ENCODE measurements around the gene EXOC4. TPM values are rescaled to one million over a fixed set of nuclear protein-coding genes. Genes with fewer than 3 reads are reported as not detected.

EXOC4 gene
- total RNA-seq, 2 experiments from 2014 or later = 58.0 to 59.9 TPM

GRCh38 chr7:133983685-133984419 is 731.0 kb downstream of the EXOC4 start:
- H3K4me1 ChIP-seq (ENCODE audit: insufficient read depth, low read length) = no peaks in the 10 kb centered on the region
- Mint-ChIP-seq H3K9me3 (peaks cover 2% of the 10 kb centered on the region), H3K27ac (no peak overlapping the region), H3K36me3 (ENCODE audit: low read depth) (peaks cover 14% of the 10 kb centered on the region), H3K27me3 (no peaks in the 10 kb centered on the region), H3K4me1 (ENCODE audit: low read depth) (no peaks in the 10 kb centered on the region), H3K4me3 (no peak overlapping the region)
- POLR2A ChIA-PET = no interaction called here
- intact Hi-C loops (cut with DNase I, micrococcal nuclease) = no loop called here
- no peak overlapping the region for H3K27ac ChIP-seq (ENCODE audit: low read depth in 1 of 2, low read length in 2 of 2)
- ATAC-seq (ENCODE audit: poor library complexity) = no peak
- DNase-seq = no peak
- H3K36me3 ChIP-seq (ENCODE audit: insufficient read depth, low read length) = no peaks in the 10 kb centered on the region
- no peaks in the 10 kb centered on the region for H3K9me3 ChIP-seq (ENCODE audit: control insufficient read depth in 1 of 2, insufficient read depth in 1 of 2, low read length in 2 of 2)
- no peak overlapping the region for H3K4me3 ChIP-seq (ENCODE audit: low read length)
- CTCF ChIA-PET = interaction anchor here (0.7 kb wide), 1 partner anchor 598 kb away, joined by 3 read pairs; no protein-coding TSS in a partner anchor
- H3K27me3 ChIP-seq (ENCODE audit: control insufficient read depth in 1 of 2, insufficient read depth in 2 of 2, low read length in 2 of 2) = no peaks in the 10 kb centered on the region
- TF ChIP-seq CTCF (IDR thresholded peaks at IDR 0.05) = no peak

- Histone ChIP-seq H3K27ac (ENCODE audit: low read depth in 1 of 2, low read length in 2 of 2) (no peak overlapping the region), H3K4me3 (ENCODE audit: low read length) (no peak overlapping the region), H3K27me3 (ENCODE audit: control insufficient read depth in 1 of 2, insufficient read depth in 2 of 2, low read length in 2 of 2) (no peaks in the 10 kb centered on the region), H3K9me3 (ENCODE audit: control insufficient read depth in 1 of 2, insufficient read depth in 1 of 2, low read length in 2 of 2) (no peaks in the 10 kb centered on the region), H3K36me3 (ENCODE audit: insufficient read depth, low read length) (no peaks in the 10 kb centered on the region), H3K4me1 (ENCODE audit: insufficient read depth, low read length) (no peaks in the 10 kb centered on the region)
- peaks cover 2% of the 10 kb centered on the region for H3K9me3 Mint-ChIP-seq
- ChIA-PET CTCF (no interaction called here), POLR2A (no interaction called here)
- intact Hi-C loops (cut with DNase I, micrococcal nuclease) = no loop called here
- H3K27ac Mint-ChIP-seq = no peak overlapping the region
- no peak for DNase-seq
- H3K4me1 Mint-ChIP-seq (ENCODE audit: low read depth) = no peaks in the 10 kb centered on the region
- TF ChIP-seq CTCF (IDR thresholded peaks at IDR 0.05) = no peak
- no peak overlapping the region for H3K4me3 Mint-ChIP-seq
- peaks cover 7% of the 10 kb centered on the region for H3K36me3 Mint-ChIP-seq (ENCODE audit: low read depth)
- no peak for ATAC-seq (ENCODE audit: poor library complexity)
- H3K27me3 Mint-ChIP-seq = no peaks in the 10 kb centered on the region
Observed at GRCh38 chr7:133985300-133985699, 732.4 kb downstream of the EXOC4 start.

GRCh38 chr7:133987582-133987981 is 734.7 kb downstream of the EXOC4 start:
- Histone ChIP-seq H3K9me3 (ENCODE audit: control insufficient read depth in 1 of 2, insufficient read depth in 1 of 2, low read length in 2 of 2) (no peaks in the 10 kb centered on the region), H3K27me3 (ENCODE audit: control insufficient read depth in 1 of 2, insufficient read depth in 2 of 2, low read length in 2 of 2) (no peaks in the 10 kb centered on the region), H3K4me3 (ENCODE audit: low read length) (no peak overlapping the region), H3K4me1 (ENCODE audit: insufficient read depth, low read length) (no peaks in the 10 kb centered on the region), H3K27ac (ENCODE audit: low read depth in 1 of 2, low read length in 2 of 2) (no peak overlapping the region), H3K36me3 (ENCODE audit: insufficient read depth, low read length) (no peaks in the 10 kb centered on the region)
- no peak for TF ChIP-seq CTCF (IDR thresholded peaks at IDR 0.05)
- ChIA-PET CTCF (no interaction called here), POLR2A (no interaction called here)
- Mint-ChIP-seq H3K4me3 (no peak overlapping the region), H3K4me1 (ENCODE audit: low read depth) (no peaks in the 10 kb centered on the region), H3K27me3 (no peaks in the 10 kb centered on the region), H3K9me3 (no peaks in the 10 kb centered on the region), H3K27ac (no peak overlapping the region), H3K36me3 (ENCODE audit: low read depth) (peaks cover 6% of the 10 kb centered on the region)
- DNase-seq = no peak
- intact Hi-C loops (cut with DNase I, micrococcal nuclease) = no loop called here
- ATAC-seq (ENCODE audit: poor library complexity) = no peak
